Adipocyte (in vitro differentiated cells): ENCODE results near the gene DRG1.

Experiments
- DNase-seq: peaks from one replicate; pipeline ENCODE4 v3.0.0-alpha.2; 2015; ENCODE audit warnings: low read depth
- H3K27me3 ChIP-seq: replicated peaks from 2 replicates; pipeline ENCODE4 v1.7.0; 2013; ENCODE audit warnings: mild to moderate bottlenecking, low read length, moderate library complexity; ENCODE audit not compliant: control insufficient read depth, insufficient read depth
- H3K36me3 ChIP-seq: 2 replicates; pipeline ENCODE4 v1.7.0; 2013; ENCODE audit warnings: low read length, mild to moderate bottlenecking, moderate library complexity; ENCODE audit not compliant: control insufficient read depth, insufficient read depth, severe bottlenecking
- H3K4me1 ChIP-seq: 2 replicates; pipeline ENCODE4 v1.7.0; 2013; ENCODE audit warnings: mild to moderate bottlenecking, low read length, moderate library complexity; ENCODE audit not compliant: control insufficient read depth, insufficient read depth
- H3K4me3 ChIP-seq: 2 replicates; pipeline ENCODE4 v1.7.0; 2013; ENCODE audit warnings: mild to moderate bottlenecking, low read length, moderate library complexity
- H3K9ac ChIP-seq: 2 replicates; pipeline ENCODE4 v1.7.0; 2013; ENCODE audit warnings: mild to moderate bottlenecking, low read length, moderate library complexity
- H3K9me3 ChIP-seq: 2 replicates; pipeline ENCODE4 v1.7.0; 2013; ENCODE audit warnings: mild to moderate bottlenecking, low read length, moderate library complexity; ENCODE audit not compliant: control insufficient read depth

The DRG1 gene

DNA sequence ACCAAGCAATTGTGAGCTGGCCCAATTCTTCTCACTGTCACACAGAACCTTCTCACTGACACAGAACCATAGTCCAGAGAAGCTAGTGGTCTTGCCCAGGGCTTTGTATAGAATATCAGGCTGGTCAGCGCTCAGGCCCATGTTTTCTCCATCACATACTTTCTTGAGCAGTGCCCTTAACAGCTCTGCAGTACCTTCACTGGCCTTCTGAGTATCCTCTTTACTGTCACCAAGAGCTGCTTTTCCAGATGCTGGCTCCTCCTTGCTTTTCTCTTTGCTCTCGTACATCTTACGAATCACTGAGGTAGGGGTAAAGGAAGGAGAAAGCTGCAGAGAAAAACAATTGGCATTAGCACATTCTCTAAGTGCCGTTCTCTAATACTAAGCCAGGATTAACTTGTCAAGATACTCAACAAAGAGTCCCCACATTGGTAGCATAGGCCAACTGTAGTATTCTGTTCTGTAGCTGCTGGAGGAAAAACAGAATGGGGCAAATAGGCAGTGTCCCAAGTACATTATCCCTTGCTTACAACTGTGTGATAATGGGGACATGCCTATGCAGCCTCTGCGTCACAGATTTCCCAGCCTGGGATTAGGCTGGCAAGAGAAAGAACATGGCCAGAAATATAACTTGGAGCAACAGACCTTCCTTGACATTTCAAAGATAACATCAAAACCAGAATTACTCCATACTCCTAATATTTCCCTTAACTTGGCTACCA, 43.5 kb downstream of the DRG1 start:
- H3K4me3 ChIP-seq: no peak overlapping the region
- H3K36me3 ChIP-seq: peaks cover 91% of the 10 kb centered on the region

DNA sequence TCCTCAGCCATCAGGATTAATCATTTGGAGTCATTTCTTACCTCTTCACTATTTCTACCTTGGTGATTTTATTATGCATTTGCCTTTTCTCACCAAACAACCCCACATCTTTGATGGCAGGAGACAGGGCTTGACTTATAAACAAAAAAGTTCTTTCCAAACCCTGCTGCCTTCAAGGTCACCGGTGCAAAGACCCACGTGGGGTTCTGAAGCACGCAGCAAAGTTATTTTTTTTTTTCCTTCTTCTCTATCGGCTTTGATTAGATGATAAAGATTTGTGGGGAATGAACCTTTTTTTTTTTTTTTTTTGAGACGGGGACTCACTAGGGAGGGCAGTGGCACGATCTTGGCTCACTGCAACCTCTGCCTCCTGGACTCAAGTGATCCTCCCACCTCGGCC, 44.1 kb downstream of the DRG1 start:
- no peak overlapping the region for H3K9ac ChIP-seq
- no peaks in the 10 kb centered on the region for H3K9me3 ChIP-seq
- H3K4me3 ChIP-seq: no peak overlapping the region
- no peaks in the 10 kb centered on the region for H3K27me3 ChIP-seq
- H3K4me1 ChIP-seq: no peaks in the 10 kb centered on the region
- DNase-seq: no peak
- H3K36me3 ChIP-seq: peaks cover 91% of the 10 kb centered on the region

More for the DNA sequence above, 43.5 kb downstream of the DRG1 start:
- Histone ChIP-seq H3K9ac (no peak overlapping the region), H3K27me3 (no peaks in the 10 kb centered on the region), H3K9me3 (no peaks in the 10 kb centered on the region), H3K4me1 (no peaks in the 10 kb centered on the region)
- DNase-seq: no peak

DNA sequence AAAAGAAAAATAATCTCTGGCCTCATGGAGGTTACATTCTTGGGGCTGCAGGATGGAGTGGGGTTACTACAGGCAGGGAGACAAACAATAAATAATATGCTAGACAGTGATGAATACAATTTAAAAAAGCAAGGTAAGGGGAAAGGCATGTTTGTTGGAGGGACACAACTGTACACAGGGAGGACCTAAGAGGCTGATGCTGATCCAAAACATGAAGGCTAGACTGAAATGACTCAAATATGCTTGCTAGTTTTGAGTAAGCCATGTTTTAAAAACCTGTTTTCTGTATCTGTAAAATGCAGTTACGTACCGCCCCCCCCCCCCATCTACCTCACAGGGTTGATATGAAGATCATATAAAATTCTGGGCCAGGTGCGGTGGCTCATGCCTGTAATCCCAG, 46.2 kb downstream of the DRG1 start:
- peaks cover 81% of the 10 kb centered on the region for H3K36me3 ChIP-seq
- no peak overlapping the region for H3K9ac ChIP-seq
- H3K9me3 ChIP-seq: no peaks in the 10 kb centered on the region
- H3K4me3 ChIP-seq: no peak overlapping the region
- no peaks in the 10 kb centered on the region for H3K27me3 ChIP-seq
- no peaks in the 10 kb centered on the region for H3K4me1 ChIP-seq
- no peak for DNase-seq

DNA sequence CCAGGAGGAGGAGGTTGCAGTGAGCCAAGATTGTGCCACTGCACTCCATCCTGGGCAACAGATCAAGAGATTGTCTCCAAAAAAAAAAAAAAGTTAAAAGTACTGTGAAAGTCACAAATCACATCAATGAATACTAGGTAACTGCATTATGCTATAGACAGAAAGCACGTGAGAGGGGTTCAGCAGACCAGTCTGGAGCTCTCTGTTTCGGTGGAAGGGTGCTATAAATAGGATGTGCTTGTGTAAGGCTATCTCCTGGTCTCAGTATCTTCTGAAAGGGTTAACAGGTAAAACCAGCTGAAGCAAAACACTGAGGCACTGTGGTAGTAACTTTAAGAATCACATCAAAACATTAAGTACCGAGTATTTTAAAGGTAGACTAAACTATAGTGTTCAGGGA, 46.8 kb downstream of the DRG1 start:
- Histone ChIP-seq H3K4me3 (no peak overlapping the region), H3K9ac (no peak overlapping the region), H3K27me3 (no peaks in the 10 kb centered on the region), H3K4me1 (no peaks in the 10 kb centered on the region), H3K36me3 (peaks cover 78% of the 10 kb centered on the region), H3K9me3 (no peaks in the 10 kb centered on the region)
- DNase-seq: no peak

GRCh38 chr22:31446767-31447166, 47.4 kb downstream of the DRG1 start:
- no peak overlapping the region for H3K9ac ChIP-seq
- peaks cover 74% of the 10 kb centered on the region for H3K36me3 ChIP-seq
- no peaks in the 10 kb centered on the region for H3K9me3 ChIP-seq
- H3K27me3 ChIP-seq: no peaks in the 10 kb centered on the region
- DNase-seq: no peak
- no peak overlapping the region for H3K4me3 ChIP-seq
- no peaks in the 10 kb centered on the region for H3K4me1 ChIP-seq

DNA sequence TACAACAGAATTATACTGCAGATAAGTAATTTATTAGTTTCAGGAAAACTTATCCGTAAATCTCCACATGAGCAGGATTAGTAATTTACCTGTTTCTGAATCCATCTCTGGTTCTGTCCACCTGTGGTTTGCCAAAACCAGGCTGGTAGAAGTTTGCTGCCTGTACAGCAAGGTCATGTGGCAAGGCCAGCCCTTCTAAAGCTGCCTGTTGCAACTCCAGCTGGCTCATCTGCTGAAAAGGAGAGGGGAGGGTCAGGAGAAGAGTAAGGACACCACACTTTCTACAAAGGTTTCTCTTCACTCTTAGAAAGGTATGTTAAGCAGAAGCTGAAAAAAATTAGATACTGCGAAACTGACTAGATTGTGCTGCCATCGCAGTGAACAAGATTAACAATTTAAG, 47.9 kb downstream of the DRG1 start:
- Histone ChIP-seq H3K9ac (no peak overlapping the region), H3K4me3 (no peak overlapping the region), H3K4me1 (peaks cover 4% of the 10 kb centered on the region), H3K9me3 (no peaks in the 10 kb centered on the region), H3K27me3 (no peaks in the 10 kb centered on the region), H3K36me3 (peaks cover 68% of the 10 kb centered on the region)
- peak; percentile 5 for DNase-seq

DNA sequence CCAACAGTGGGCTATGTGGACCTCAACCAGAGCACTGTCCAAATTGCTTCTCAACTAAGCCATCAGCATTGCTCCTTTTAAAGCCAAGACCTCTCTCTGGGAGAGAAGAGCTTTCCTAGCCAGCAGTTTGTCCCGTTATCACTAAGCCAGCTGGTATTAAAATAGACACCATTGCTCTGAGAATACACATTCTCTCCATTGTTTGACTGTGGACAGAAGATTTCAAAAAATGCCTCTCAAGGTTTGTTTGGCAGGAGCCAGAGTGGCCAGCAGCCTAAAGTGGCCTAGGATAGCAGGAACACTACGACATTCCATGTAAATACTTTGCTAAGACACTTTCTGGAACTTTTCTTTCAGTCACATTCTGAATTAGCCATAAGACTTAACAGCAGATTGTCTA, 49.0 kb downstream of the DRG1 start:
- Histone ChIP-seq H3K4me3 (no peak overlapping the region), H3K9ac (no peak overlapping the region), H3K27me3 (no peaks in the 10 kb centered on the region), H3K4me1 (peaks cover 4% of the 10 kb centered on the region), H3K9me3 (no peaks in the 10 kb centered on the region), H3K36me3 (peaks cover 68% of the 10 kb centered on the region)
- no peak for DNase-seq

DNA sequence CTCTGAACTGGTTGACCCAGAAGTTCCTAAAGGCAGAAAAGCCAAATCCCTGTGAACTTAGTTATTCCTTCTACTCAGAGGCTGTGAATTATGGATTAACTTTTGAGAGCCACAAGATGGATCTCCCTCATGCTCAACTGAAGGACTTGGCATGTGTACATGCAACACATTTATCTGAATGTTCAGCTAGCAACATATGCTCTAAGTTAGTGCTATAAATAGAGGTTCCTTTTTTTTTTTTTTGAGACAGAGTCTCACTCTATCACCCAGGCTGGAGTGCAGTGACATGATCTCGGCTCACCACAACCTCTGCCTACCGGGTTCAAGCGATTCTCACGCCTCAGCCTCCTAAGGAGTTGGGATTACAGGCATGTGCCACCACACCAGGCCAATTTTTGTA, 50.1 kb downstream of the DRG1 start:
- no peak overlapping the region for H3K4me3 ChIP-seq
- H3K4me1 ChIP-seq: peaks cover 4% of the 10 kb centered on the region
- DNase-seq: no peak
- no peak overlapping the region for H3K9ac ChIP-seq
- H3K9me3 ChIP-seq: no peaks in the 10 kb centered on the region
- H3K36me3 ChIP-seq: peaks cover 68% of the 10 kb centered on the region
- no peaks in the 10 kb centered on the region for H3K27me3 ChIP-seq

GRCh38 chr22:31451709-31452571, 52.5 kb downstream of the DRG1 start:
- H3K36me3 ChIP-seq: peaks cover 65% of the 10 kb centered on the region
- H3K27me3 ChIP-seq: no peaks in the 10 kb centered on the region
- no peak overlapping the region for H3K9ac ChIP-seq
- no peaks in the 10 kb centered on the region for H3K9me3 ChIP-seq
- peaks cover 4% of the 10 kb centered on the region for H3K4me1 ChIP-seq
- peak; percentile 72 for DNase-seq
- no peak overlapping the region for H3K4me3 ChIP-seq

- Histone ChIP-seq H3K4me3 (no peak overlapping the region), H3K4me1 (no peaks in the 10 kb centered on the region), H3K9me3 (no peaks in the 10 kb centered on the region), H3K9ac (no peak overlapping the region), H3K36me3 (peaks cover 81% of the 10 kb centered on the region), H3K27me3 (no peaks in the 10 kb centered on the region)
- DNase-seq: no peak
Measured at GRCh38 chr22:31461699-31462098, 62.3 kb downstream of the DRG1 start.

GRCh38 chr22:31465307-31465706, 65.9 kb downstream of the DRG1 start:
- no peak for DNase-seq
- H3K36me3 ChIP-seq: peaks cover 75% of the 10 kb centered on the region

More at GRCh38 chr22:31465307-31465706, 65.9 kb downstream of the DRG1 start:
- Histone ChIP-seq H3K9me3 (no peaks in the 10 kb centered on the region), H3K4me3 (no peak overlapping the region), H3K9ac (no peak overlapping the region), H3K4me1 (no peaks in the 10 kb centered on the region), H3K27me3 (no peaks in the 10 kb centered on the region)
